Subcutaneous adipose tissue (tissue), 4 donors: ENCODE measurements around the gene SYF2. TPM values are rescaled to one million over a fixed set of nuclear protein-coding genes. Genes with fewer than 3 reads are reported as not detected.

Experiments
- total RNA-seq, 4 donors: library from RNA; depleted of rRNA; stranded (reverse); fragments of >200 nt; gene quantifications; one replicate each; pipeline ENCODE4 v1.1.0, GENCODE V29; 2016
- TF ChIP-seq, protein P1 (sequence below): fragments of 450-650 bp; IDR thresholded peaks from one replicate; pipeline ENCODE4 v1.5.1; 2016; ENCODE audit warnings: low read depth, mild to moderate bottlenecking, control low read depth, antibody characterized with exemption, moderate library complexity

SYF2 gene
- total RNA-seq, 4 donors from 2014 or later: 47.5 to 81.7 (median 76.4) TPM

GRCh38 chr1:25219661-25220251, 12.5 kb downstream of the SYF2 start:
- TF ChIP-seq, protein P1, sequence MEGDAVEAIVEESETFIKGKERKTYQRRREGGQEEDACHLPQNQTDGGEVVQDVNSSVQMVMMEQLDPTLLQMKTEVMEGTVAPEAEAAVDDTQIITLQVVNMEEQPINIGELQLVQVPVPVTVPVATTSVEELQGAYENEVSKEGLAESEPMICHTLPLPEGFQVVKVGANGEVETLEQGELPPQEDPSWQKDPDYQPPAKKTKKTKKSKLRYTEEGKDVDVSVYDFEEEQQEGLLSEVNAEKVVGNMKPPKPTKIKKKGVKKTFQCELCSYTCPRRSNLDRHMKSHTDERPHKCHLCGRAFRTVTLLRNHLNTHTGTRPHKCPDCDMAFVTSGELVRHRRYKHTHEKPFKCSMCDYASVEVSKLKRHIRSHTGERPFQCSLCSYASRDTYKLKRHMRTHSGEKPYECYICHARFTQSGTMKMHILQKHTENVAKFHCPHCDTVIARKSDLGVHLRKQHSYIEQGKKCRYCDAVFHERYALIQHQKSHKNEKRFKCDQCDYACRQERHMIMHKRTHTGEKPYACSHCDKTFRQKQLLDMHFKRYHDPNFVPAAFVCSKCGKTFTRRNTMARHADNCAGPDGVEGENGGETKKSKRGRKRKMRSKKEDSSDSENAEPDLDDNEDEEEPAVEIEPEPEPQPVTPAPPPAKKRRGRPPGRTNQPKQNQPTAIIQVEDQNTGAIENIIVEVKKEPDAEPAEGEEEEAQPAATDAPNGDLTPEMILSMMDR: no peak

GRCh38 chr1:25217598-25218232, 14.6 kb downstream of the SYF2 start:
- TF ChIP-seq, protein P1: no peak

DNA sequence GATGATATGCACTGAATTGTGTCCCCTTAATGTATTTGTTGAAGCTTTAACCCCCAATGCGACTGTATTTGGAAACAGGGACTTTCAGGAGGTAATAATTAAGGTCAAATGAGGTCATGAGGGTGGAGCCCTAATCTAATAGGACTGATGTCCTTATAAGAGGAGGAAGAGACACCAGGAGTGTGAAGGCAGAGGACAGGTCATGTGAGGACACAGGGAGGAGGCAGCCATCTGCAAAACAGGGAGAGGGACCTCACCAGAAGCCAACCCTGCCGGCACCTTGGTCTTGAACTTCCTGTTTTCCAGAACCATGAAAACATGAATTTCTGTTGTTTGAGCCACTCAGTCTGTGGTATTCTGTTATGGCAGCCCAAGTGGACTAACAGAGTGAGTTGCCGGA, 15.3 kb downstream of the SYF2 start:
- TF ChIP-seq, protein P1: no peak

- TF ChIP-seq, protein P1: no peak
These were observed 16.2 kb downstream of the SYF2 start for GRCh38 chr1:25216123-25216522.

GRCh38 chr1:25212725-25213124, 19.6 kb downstream of the SYF2 start:
- TF ChIP-seq, protein P1: no peak

DNA sequence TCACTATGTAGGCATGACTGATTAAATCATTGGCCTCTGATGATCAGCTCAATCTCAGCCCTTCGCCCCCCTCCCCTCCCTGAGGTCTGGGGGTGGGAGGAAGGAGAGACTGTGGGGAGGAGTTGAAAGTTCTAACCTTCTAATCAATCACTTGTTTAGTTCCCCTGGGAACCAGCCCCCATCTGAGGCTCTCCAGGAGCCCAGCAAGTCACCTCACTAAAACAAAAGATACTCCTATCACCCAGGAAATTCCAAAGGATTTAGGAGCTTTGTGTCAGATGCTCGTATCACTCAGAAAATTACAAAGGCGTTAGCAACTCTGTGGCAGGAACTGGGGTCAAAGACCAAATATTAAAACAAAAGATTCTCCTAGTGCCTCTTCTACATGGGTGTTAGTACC, 21.6 kb downstream of the SYF2 start:
- TF ChIP-seq, protein P1: no peak

DNA sequence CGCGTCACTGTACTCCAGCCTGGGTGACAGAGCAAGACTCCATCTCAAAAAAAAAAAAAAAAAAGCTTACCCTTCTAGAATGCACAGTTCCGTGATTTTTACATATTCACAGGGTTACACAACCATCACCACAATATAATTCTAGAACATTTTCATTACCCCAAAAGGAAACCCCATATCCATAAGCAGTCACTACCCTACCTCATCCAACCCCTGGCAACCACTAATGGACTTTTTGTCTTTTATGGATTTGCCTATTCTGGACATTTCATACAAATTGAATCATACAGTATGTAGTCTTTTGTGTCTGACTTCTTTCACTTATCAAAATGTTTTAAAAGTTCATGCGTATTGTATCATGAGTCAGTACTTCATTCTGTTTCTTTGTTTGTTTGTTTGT, 22.8 kb downstream of the SYF2 start:
- TF ChIP-seq, protein P1: no peak
